Activated T-cell treated with anti-CD3 and anti-CD28 coated beads, Interleukin-2, amount 50 U/mL, for 1 hour (primary cell): ENCODE measurements around the gene LIMS2.

ENCODE experiments used
- DNase-seq: peaks from one replicate; pipeline ENCODE4 v3.0.0-alpha.2; 2020

Gene LIMS2

DNA sequence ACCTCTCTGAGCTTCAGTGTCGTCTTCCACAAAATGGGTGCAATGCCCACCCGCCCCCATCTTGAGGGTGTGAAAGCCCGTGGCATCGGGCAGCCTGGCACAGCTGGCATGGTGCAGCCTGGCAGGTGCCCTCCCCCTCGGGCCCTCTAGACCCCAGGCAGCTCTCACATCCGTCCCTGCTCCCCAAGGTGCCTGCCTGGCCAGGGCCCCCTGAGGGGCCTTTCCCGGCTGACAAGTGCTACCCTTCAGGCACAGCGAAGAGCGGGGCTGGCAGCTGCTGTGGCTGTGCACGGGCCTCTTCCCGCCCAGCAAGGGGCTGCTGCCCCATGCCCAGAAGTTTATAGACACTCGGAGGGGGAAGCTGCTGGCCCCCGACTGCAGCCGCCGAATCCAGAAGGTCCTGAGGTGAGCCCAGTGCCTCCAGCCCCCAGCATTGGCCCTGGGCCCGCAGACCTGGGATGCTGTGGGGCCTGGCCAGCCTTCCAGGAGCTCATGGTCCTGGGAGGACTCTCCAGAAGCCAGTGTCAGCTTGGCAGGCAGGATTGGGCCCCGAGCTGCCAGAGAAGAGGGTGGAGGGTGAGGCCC is 43.2 kb downstream of the LIMS2 start:
- DNase-seq: no peak

DNA sequence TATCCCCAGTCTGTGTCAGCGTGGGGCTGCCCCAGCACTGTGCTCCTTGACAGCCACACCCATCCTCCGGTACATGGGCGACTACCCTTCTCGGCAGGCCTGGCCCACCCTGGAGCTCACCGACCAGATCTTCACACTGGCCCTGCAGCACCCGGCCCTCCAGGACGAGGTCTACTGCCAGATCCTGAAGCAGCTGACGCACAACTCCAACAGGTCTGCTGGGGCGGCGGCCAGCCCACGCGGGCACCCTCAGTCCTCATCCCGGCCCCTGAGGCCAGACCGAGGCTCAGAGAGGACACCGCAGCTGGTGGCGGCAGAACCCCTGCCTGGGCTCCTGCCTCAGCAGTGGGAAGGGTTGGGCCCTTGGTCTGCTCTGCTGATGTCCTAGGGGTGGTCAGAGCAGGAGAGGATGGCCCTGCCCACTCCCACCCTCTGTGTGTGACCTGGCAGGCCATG is 43.8 kb downstream of the LIMS2 start:
- no peak for DNase-seq

DNA sequence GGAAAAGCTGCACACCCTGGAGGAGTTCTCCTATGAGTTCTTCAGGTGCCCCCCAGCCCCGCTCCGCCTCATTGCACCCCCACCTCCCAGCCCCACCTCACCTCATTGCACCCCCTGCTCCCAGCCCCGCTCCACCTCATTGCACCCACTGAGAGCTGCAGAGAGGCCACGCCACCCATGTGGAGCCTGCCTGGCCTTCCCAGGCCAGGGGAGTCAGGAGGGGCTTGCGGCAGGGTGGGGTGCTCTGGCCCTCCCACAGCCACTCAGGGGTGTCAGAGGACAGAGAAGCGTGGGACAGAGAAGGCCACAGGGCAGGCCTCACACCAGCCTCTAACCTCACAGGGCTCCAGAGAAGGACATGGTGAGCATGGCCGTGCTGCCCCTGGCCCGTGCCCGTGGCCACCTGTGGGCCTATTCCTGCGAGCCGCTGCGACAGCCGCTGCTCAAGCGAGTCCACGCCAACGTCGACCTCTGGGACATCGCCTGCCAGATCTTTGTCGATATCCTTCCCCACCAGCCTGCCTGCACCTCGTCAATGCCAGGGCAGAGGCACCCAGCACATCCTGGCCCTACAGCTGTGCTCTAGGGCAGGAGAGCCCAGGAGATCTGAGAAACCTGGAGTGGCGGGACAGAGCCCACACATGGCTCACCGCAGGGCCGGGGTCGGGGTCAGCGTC is 44.3 kb downstream of the LIMS2 start:
- DNase-seq: no peak

DNA sequence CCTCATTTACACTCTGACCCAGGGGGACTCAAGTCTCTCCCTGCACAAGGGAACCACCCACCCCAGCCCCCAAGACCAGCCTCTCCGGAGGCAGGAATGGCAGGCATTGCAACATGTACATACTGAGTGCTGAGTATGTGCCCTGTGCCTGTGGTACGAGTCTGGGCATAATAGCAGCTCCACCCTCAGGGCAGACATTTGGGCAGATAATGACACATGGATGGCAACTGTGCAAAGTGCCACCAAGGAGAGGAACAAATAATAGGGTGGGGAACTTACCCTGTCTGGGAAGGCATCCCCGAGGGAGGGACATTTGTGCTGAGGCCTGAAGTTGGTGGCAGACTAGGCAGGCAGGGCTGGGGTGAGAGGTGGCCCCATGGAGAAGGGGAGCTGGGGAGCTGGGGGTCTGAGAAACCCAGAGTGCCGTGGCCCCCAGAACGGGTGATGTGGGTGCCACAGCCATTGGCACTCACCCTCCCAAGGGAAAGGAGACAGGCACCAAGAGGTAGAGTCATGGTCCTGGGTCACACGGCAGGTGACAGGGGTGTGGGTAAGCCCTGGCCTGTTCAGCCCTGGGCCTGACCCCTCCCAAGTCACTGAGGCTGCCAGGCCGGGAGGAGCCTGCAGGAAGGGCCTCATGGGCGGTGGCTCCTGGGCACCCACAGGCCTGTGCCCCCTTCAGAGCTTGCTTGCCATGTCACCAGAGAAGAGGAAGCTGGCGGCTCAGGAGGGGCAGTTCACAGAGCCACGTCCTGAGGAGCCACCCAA is 45.0 kb downstream of the LIMS2 start:
- no peak for DNase-seq

DNA sequence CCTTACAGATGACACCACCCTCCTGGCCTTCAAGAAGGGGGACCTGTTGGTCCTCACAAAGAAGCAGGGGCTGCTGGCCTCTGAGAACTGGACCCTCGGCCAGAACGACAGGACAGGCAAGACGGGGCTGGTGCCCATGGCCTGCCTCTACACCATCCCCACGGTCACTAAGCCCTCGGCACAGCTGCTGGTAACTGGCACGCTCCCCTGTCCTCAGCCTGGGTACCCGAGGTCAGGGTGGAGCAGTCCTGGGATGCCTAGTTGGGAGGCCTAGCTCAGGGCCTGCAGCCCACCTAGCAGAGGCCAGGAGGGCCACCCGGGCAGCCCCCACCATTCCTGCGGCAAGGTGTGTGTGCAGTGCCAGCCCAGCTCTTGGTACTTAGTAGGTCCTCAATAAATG is 45.7 kb downstream of the LIMS2 start:
- DNase-seq: no peak

DNA sequence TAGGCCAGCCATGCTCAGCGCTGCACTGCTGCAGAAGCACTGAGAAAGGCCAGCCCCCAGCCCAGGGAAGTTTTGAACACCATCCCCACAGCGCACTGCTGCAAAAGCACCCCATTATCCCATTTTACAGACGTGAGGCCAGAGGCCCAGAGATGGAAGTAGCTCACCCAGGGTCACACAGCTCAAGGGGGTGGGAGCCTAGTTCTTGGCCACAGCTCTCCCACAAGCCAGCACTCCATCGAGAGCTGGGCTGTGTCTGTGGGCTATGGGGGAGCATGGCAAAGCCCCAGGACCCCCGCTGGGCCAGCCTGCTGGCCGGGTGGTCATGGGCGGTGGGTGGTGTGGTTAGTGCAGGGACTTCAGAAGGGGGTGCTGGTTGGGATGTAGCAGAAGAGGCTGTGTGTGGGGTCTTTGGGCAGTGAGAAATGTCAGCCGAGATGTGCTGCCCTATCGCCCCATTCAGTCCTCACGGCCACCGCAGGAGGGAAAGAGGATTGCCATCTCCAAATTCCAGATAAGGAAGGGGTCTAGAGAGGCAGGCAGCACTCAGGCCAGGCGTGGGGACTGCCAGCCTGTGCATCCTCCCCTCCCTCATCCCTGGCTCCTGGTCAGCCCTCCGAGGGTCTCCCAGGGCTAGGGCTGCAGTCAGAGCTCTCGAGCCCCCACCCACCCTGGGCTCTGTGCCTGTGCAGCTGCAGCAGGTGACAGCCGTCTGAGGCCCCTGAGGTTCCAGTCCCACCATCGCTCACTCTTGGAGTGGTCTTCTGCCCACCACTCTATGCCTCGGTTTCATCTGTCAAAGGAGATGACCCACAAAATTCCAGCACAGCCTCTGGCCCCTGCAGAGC is 46.3 kb downstream of the LIMS2 start:
- no peak for DNase-seq

DNA sequence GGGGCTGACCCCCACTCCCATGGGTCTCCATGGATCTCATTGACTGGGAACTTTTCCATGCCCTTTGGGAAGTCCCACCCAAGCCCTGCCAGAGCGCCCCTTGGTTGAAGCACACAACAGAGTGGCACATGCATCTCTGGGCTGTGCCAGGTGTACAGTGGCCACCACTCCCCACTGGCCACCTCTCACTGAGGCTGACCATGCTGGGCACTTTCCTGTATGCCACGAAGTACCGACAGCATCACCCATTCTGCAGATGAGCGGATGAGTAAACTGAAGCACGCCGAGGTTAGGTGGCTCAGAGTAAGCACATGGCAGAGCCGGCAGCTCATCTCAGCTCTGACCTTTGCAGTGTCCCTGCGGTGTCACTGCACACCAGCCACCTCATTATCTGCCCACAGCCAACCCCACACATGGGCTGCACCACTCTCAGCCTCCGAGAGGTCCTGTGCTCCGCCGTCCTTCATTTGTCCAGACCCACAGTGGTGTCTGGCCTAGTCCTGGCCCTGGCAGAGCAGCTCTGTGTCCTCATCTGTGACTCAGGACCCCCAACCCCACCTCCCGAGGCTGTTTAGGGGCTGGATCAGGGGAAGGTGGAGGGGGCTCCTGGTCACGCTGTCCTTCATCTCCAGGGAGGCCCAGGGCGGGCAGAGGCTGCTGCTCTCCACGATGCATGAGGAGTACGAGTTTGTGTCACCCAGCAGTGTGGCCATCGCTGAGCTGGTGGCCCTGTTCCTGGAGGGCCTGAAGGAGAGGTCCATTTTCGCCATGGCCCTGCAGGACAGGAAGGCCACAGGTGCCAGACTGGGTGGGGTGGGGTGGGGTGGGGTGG is 47.4 kb downstream of the LIMS2 start:
- DNase-seq: no peak

DNA sequence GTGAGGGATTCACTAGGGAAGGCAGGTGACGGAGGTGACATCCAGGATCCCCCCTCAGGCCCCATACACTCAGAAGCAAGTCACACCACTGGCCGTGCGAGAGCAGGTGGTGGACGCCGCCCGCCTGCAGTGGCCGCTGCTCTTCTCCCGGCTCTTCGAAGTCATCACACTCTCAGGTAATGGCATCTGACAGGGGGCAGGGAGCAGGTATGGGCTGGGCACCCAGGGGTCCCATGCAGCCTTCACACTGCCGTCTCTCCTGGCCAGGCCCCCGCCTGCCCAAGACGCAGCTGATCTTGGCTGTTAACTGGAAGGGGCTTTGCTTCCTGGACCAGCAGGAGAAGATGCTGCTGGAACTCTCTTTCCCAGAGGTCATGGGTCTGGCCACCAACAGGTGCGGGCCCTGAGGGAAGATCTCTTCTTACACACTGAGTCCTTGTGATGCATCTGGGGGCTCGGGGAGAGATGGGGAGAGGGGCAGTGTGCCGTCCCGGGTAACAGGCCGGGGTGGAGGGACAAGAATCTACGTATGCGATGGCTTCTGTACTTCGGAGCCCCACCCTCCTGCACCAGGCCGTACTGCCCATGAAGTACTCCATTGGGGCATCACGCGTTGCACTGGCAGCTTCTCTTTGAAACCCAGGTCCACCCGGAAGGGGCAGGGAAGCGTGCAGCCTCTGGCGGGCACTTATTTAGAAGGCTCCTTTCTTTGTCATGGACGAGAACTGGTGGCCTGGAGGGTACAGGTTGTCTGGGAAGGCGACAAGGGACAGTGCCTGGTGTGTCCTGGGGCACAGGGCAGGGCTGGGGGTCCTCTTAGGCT is 48.2 kb downstream of the LIMS2 start:
- no peak for DNase-seq

DNA sequence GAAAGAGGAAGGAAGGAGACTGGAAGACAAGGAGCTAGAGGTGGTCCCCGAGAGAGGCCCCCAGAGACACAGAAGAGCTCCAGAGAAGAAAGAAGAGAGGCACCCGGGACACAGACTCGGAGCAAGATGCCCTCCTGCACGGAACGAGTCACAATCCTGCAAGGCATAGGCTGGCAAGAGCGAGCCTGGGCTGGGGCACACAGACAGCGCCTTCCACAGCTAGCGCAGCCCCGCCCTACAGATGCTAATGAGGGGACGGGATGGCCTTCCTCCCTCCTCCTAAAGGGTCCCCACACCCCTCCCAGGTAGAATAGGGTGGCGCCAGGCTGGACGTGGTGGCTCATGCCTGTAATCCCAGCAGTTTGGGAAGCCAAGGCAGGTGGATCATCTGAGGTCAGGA is 49.2 kb downstream of the LIMS2 start:
- peak; percentile 8 for DNase-seq

DNA sequence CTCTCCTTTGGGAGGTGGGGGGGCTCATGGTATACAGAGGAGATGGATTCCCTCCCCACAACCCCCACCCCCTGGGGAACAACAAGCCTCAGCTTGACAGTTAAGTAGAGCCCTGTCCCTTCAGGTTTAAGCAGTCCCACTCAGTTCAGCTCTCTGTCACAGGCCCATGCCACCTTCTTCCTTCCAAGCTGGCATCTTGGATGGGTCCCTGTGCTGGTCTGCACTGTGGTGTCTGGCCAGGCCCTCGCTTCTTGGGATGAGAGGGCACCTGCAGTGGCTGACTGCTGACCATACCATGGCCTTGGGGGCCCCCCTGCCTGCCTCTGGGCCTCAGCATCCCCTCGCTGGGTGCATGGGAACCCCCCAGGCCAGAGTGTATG is 49.8 kb downstream of the LIMS2 start:
- no peak for DNase-seq

DNA sequence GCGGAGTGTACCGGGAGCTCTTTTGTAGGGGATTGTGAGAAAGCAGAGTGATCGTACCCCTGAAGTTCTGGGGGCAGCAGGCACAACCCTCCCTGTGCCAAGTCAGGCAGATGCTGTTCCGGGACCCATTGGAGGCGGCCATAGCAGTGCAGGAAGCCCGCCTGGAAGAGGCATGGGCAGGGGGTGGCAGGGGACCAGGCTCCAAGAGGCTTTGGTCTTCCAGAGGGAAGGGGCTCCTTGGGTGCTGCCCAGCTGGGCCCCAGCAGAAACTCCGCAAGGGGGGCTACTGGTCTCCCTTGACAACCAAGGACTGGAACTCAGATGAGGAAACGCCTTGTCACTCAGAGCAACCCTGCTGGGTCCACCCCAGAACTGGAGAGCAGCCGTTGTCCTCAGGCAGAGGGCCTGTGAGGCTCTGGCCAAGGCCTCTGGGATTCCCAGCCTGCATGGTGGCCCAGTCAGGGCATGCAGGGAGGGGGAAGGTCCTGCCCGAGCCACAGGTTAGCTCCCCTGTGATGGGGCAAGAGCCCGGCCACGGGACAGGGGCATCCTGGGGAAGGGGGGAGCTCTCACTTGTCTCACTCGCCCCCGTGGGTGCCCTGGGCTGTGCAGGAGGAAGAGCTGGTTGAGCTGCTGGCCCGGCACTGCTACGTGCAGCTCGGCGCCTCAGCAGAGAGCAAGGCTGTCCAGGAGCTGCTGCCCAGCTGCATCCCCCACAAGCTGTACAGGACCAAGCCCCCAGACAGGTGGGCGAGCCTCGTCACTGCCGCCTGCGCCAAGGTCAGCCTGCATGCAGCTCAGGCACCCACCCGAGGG is 50.4 kb downstream of the LIMS2 start:
- peak; percentile 14 for DNase-seq

DNA sequence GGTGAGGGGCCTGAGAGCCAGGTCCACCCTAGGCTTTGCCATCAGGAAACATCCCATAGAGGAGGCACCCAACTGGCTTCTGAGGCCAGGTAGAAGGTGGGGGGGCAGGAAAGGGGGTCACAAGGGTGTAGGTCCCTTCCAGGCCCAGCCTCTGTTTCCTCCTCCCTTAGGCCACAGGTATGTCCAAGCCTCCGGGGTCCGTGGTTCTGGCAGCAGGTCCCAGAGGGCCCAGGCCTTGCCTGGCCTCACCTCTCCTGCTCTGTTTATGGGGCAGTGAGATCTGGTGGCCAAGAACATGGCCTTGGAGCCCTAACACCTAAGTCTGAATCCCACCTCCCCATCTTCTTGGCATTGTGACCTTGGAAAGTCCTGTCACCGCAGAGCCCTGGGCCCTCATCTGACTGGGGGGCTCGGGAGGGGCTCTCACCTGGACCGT is 51.0 kb downstream of the LIMS2 start:
- peak; percentile 7 for DNase-seq

DNA sequence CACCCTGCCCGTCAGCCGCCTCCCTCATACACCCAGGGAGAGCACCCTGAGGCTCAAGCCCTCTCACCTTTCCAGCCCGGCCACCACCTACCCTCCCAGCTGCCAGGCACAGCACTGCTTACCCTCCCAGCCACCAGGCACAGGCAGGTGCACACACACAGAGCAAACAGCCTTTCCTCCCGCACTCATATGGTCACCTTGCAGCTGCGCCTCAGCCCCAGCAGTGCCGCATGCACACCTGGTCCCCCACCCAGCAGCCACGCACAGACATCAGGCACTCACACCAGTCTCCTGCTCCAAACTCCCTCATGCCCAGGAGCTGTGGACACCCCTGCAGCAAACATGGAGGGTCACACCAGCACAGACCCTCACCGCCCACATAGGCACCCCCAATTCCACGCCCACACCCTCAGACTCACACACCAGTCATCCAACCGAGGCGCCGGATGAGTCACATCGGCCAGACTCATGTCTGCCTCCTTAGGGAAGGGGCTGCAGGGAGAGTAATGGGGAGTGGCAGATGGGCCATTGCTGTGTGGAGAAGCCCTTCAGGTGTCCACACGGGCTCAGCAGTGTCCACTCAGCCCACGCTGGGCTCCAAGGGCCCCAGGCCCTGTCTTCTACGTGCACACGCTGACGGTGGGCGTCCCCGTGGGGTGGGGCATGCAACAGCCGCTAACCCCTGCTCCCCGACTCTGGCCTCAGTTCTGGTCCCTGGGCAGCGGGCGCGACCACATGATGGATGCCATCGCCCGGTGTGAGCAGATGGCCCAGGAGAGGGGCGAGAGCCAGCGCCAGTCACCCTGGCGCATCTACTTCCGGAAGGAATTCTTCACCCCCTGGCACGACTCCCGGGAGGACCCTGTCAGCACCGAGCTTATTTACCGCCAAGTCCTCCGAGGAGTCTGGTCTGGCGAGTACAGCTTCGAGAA is 51.7 kb downstream of the LIMS2 start:
- peak; percentile 4 for DNase-seq

DNA sequence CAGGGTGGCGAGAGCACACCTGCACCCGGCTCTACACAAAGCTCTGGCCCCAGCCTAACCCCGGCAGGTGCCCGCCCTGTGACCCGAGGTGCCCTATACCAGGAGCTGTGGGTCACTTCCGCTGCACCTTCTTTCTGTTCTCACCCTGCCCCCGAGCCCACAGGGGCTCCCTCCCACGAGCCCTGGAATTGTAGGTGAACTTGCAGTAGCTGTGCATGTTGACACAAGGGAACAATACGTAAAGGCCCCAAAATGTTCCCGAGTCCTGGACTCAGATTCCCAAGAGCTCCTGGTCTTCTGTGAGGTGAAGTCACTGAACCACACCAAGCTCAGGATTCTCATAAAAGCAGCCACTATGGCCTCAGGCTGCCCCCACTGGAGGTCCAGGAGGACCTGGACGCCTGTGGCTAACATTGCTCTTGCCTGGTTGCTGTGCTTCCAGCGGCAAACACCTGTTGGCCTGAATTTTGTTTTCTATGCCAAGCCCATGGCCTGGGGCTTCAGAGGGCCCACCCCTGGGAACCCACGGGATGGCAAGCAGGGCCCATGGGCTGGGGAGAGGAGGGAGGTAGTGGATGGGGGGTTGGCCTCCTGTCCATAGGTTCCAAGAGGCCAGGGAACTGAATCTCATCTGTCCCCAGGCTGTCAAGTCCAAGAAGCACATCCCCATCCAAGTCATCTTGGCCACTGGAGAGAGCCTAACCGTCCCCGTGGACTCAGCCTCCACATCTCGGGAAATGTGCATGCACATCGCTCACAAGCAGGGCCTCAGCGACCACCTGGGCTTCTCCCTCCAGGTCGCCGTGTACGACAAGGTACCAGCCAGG is 52.6 kb downstream of the LIMS2 start:
- peak; percentile 12 for DNase-seq

DNA sequence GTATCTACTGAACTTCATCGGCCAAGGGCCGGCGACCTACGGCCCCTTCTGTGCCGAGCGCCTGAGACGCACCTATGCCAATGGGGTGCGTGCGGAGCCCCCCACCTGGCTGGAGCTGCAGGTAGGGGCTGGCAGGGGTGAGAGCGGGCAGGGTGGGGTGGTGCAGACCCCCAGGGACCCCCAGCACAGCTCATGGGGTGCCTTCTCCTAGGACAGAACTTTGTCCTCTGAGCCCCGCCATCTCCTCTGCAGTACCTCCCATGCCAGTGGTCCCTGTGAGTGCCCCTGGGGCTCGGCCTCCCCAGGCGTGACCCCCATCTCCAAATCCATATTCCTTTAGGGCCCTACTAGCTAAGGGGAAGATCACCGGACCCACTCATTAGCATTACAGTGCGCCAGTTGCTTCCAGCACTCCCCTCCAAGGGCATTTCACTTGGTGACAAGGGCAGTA is 53.3 kb downstream of the LIMS2 start:
- peak; percentile 8 for DNase-seq

DNA sequence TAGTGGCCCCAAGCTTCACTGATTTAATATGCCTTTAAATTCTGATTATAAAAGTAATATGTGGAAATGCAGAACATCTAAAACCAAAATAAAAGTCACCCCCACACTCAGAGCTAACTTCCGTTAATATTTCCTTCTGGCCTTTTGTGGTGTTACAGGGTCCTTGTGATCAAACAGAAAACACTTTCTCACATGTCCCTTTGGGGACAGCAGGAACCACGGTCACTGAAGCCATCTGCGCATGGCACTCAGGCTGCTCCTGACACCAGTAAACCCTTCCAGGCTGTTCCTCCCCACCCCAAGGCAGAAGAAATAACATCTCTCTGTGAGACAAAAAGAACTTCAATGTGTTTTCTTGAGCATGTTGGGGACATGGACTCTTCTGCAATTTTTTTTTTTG is 54.5 kb downstream of the LIMS2 start:
- DNase-seq: no peak

DNA sequence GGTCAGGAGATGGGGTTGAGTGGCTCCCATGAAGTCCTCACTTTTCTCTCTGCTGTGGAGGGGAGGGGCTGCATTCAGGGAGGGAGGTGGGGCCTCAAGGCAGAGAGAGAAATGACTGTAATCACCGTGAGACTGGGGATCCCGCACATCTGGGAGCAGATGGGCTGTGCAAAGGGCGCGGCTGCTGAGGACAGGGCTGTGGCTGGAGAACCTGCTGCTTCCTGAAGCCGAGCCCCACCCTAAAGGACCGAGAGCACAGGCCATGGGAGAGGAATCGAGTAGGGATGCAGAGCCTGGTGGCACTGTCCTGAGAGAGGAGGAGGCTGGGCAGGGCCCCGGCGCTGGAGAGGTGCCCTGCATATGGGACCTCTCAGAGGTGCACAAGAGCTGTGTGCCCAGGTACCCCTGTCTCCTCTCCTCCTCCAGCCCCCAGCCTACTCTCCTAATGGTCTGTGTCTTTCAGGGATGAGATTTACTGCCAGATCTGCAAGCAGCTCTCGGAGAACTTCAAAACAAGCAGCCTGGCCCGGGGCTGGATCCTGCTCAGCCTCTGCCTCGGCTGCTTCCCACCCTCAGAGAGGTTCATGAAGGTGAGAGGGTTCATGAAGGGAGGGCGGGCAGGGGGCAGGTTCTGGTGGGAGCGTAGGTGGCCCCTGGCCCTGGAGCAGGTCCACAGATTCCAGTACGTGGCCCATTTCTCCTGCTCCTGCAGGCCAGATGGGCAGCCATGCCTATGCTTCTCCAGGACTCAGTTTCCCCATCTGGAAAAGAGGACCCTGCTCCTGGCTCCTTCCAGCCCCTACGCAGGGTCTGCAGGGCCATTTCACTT is 55.2 kb downstream of the LIMS2 start:
- DNase-seq: peak; percentile 8
